ENCODE data around the gene VPS13D. TPM values are rescaled to one million over a fixed set of nuclear protein-coding genes. Genes with fewer than 3 reads are reported as not detected.

Gene VPS13D
- total and polyA plus RNA-seq, 2 experiments from 2014 or later: 10.7 to 34.9 TPM

- Histone ChIP-seq H2AFZ (no peak overlapping the region; the same call in 1 of the 2 replicates), H3K4me2 (no peak overlapping the region), H3K27ac (ENCODE audit: low read depth) (no peak overlapping the region), H3K4me3 (no peak overlapping the region), H3K27me3 (ENCODE audit: insufficient read depth) (no peaks in the 10 kb centered on the region), H3K9me2 (ENCODE audit: insufficient read depth) (no peaks in the 10 kb centered on the region), H3K79me2 (replicated peaks; ENCODE audit: insufficient read depth) (no peaks in the 10 kb centered on the region), H3K4me1 (ENCODE audit: insufficient read depth) (peaks cover 4% of the 10 kb centered on the region; the same call in 1 of the 2 replicates), H3K36me3 (ENCODE audit: insufficient read depth) (no peaks in the 10 kb centered on the region), H4K20me1 (replicated peaks; ENCODE audit: insufficient read depth) (no peaks in the 10 kb centered on the region), H3F3A (replicated peaks; ENCODE audit: low read depth) (no peaks in the 10 kb centered on the region)
- DNase-seq (ENCODE audit: low spot score) (no peak), ATAC-seq (no peak)
- TF ChIP-seq ETS1 (IDR thresholded peaks at IDR 0.05): no peak
- Mint-ChIP-seq H3K36me3 (ENCODE audit: low read depth) (peaks cover 13% of the 10 kb centered on the region), H3K4me3 (no peak overlapping the region), H3K9me3 (peaks cover 13% of the 10 kb centered on the region), H3K4me1 (peaks cover 18% of the 10 kb centered on the region), H3K27me3 (ENCODE audit: insufficient read depth, low read depth, poor library complexity) (peaks cover 5% of the 10 kb centered on the region), H3K27ac (no peak overlapping the region)
These were observed 324.1 kb downstream of the VPS13D start for GRCh38 chr1:12553963-12554362.

DNA sequence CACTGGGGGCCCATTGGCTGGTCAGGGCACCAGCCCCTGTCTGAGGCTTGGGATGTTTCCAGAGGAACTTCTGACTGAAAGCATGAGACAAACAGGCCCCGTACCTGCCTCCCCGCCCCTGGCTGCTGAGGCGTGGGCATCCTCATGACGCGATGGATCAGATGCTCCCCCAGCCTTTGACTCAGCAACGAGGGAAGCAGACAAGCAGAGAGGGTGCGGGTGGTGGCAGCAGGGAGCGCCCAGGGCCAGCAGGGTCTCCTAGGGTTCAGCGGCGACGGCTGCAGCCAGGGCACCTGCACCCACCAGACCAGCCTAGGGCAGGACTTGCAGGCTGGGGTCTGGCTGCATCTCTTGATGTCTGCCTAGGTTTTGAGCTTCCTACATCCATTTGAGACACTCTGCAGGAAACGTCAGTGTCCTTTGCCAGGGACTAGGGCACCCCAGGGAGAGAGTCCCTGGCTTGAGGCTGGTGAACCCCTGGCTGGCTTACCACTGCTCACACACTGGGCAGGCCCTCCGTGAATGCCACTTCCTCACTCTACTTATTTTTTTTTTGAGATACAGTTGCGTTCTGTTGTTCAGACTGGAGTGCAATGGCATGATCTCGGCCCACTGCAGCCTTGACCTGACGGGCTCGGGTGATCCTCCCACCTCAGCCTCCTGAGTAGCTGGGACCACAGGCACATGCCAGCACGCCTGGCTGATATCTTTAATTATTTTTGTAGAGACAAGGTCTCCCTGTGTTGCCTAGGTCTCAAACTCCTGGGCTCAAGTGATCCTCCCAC, 324.9 kb downstream of the VPS13D start:
- H3K79me2 ChIP-seq (replicated peaks; ENCODE audit: insufficient read depth): no peaks in the 10 kb centered on the region
- H3K36me3 ChIP-seq (ENCODE audit: insufficient read depth): no peaks in the 10 kb centered on the region
- DNase-seq (ENCODE audit: low spot score): no peak
- no peaks in the 10 kb centered on the region for H3K9me2 ChIP-seq (ENCODE audit: insufficient read depth)
- no peak overlapping the region for H3K27ac ChIP-seq (ENCODE audit: low read depth)
- no peak for ATAC-seq
- no peaks in the 10 kb centered on the region for H3F3A ChIP-seq (replicated peaks; ENCODE audit: low read depth)
- Mint-ChIP-seq H3K36me3 (ENCODE audit: low read depth) (peaks cover 13% of the 10 kb centered on the region), H3K4me3 (no peak overlapping the region), H3K9me3 (peaks cover 13% of the 10 kb centered on the region), H3K27ac (no peak overlapping the region), H3K4me1 (peaks cover 16% of the 10 kb centered on the region), H3K27me3 (ENCODE audit: insufficient read depth, low read depth, poor library complexity) (peaks cover 5% of the 10 kb centered on the region)
- H4K20me1 ChIP-seq (replicated peaks; ENCODE audit: insufficient read depth): no peaks in the 10 kb centered on the region
- H3K4me2 ChIP-seq: no peak overlapping the region
- H2AFZ ChIP-seq: no peak overlapping the region
- H3K4me1 ChIP-seq (ENCODE audit: insufficient read depth): peaks cover 4% of the 10 kb centered on the region; the same call in 1 of the 2 replicates
- no peak overlapping the region for H3K4me3 ChIP-seq
- H3K27me3 ChIP-seq (ENCODE audit: insufficient read depth): no peaks in the 10 kb centered on the region
- TF ChIP-seq CREB1 (CRISPR knock-in tag; IDR thresholded peaks at IDR 0.05; ENCODE audit: low read depth): no peak
- TF ChIP-seq, protein P1, sequence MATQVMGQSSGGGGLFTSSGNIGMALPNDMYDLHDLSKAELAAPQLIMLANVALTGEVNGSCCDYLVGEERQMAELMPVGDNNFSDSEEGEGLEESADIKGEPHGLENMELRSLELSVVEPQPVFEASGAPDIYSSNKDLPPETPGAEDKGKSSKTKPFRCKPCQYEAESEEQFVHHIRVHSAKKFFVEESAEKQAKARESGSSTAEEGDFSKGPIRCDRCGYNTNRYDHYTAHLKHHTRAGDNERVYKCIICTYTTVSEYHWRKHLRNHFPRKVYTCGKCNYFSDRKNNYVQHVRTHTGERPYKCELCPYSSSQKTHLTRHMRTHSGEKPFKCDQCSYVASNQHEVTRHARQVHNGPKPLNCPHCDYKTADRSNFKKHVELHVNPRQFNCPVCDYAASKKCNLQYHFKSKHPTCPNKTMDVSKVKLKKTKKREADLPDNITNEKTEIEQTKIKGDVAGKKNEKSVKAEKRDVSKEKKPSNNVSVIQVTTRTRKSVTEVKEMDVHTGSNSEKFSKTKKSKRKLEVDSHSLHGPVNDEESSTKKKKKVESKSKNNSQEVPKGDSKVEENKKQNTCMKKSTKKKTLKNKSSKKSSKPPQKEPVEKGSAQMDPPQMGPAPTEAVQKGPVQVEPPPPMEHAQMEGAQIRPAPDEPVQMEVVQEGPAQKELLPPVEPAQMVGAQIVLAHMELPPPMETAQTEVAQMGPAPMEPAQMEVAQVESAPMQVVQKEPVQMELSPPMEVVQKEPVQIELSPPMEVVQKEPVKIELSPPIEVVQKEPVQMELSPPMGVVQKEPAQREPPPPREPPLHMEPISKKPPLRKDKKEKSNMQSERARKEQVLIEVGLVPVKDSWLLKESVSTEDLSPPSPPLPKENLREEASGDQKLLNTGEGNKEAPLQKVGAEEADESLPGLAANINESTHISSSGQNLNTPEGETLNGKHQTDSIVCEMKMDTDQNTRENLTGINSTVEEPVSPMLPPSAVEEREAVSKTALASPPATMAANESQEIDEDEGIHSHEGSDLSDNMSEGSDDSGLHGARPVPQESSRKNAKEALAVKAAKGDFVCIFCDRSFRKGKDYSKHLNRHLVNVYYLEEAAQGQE (IDR thresholded peaks at IDR 0.05; ENCODE audit: unreplicated experiment): no peak
- no peak for TF ChIP-seq STAT1 (IDR thresholded peaks at IDR 0.05; ENCODE audit: unreplicated experiment)
- TF ChIP-seq NANOG (IDR thresholded peaks at IDR 0.05; ENCODE audit: borderline replicate concordance): no peak
- TF ChIP-seq EZH2 (IDR thresholded peaks at IDR 0.05; ENCODE audit: low read depth, unreplicated experiment): no peak
- TF ChIP-seq EZH2phosphoT487 (IDR thresholded peaks at IDR 0.05; ENCODE audit: unreplicated experiment): no peak
- TF ChIP-seq ZNF331 (CRISPR knock-in tag; IDR thresholded peaks at IDR 0.05; ENCODE audit: low read depth): no peak
- no peak for TF ChIP-seq ETS1 (IDR thresholded peaks at IDR 0.05)
- no peak for TF ChIP-seq POLR2AphosphoS5 (IDR thresholded peaks at IDR 0.05; ENCODE audit: low read depth)
- no peak for TF ChIP-seq CTCF (conservative IDR thresholded peaks at IDR 0.05; ENCODE audit: low read depth in 2 of 2)
- no peak for TF ChIP-seq JUNB (IDR thresholded peaks at IDR 0.05; ENCODE audit: unreplicated experiment)
- TF ChIP-seq ZNF114 (CRISPR knock-in tag; IDR thresholded peaks at IDR 0.05): no peak

All from GM23338 (cell line).